Measurements from ENCODE around the gene GRIP2.

Gene GRIP2

GRCh38 chr3:14448063-14448462, 92.1 kb downstream of the GRIP2 start:
- no peak for TF ChIP-seq CTCF (conservative IDR thresholded peaks at IDR 0.05; ENCODE audit: control insufficient read depth, insufficient read depth, low read depth, low read length)
- DNase-seq (ENCODE audit: low read depth), result no peak
- no peak overlapping the region for H3K4me3 ChIP-seq (ENCODE audit: control insufficient read depth, low read depth, low read length)

GRCh38 chr3:14446988-14447570, 93.1 kb downstream of the GRIP2 start:
- DNase-seq (ENCODE audit: low read depth), result no peak
- no peak overlapping the region for H3K4me3 ChIP-seq (ENCODE audit: control insufficient read depth, low read depth, low read length)
- no peak for TF ChIP-seq CTCF (conservative IDR thresholded peaks at IDR 0.05; ENCODE audit: control insufficient read depth, insufficient read depth, low read depth, low read length)

- TF ChIP-seq CTCF (conservative IDR thresholded peaks at IDR 0.05; ENCODE audit: control insufficient read depth, insufficient read depth, low read depth, low read length), result no peak
- DNase-seq (ENCODE audit: low read depth), result no peak
- no peak overlapping the region for H3K4me3 ChIP-seq (ENCODE audit: control insufficient read depth, low read depth, low read length)
Measured at GRCh38 chr3:14445773-14446172, 94.4 kb downstream of the GRIP2 start.

- H3K4me3 ChIP-seq (ENCODE audit: control insufficient read depth, low read depth, low read length), result no peak overlapping the region
- DNase-seq (ENCODE audit: low read depth), result no peak
- no peak for TF ChIP-seq CTCF (conservative IDR thresholded peaks at IDR 0.05; ENCODE audit: control insufficient read depth, insufficient read depth, low read depth, low read length)
Measured at GRCh38 chr3:14444380-14444779, 95.8 kb downstream of the GRIP2 start.

- DNase-seq (ENCODE audit: low read depth), result no peak
- TF ChIP-seq CTCF (conservative IDR thresholded peaks at IDR 0.05; ENCODE audit: control insufficient read depth, insufficient read depth, low read depth, low read length), result no peak
- H3K4me3 ChIP-seq (ENCODE audit: control insufficient read depth, low read depth, low read length), result no peak overlapping the region
Measured at GRCh38 chr3:14441920-14442300, 98.2 kb downstream of the GRIP2 start.

- no peak for TF ChIP-seq CTCF (conservative IDR thresholded peaks at IDR 0.05; ENCODE audit: control insufficient read depth, insufficient read depth, low read depth, low read length)
- no peak overlapping the region for H3K4me3 ChIP-seq (ENCODE audit: control insufficient read depth, low read depth, low read length)
- DNase-seq (ENCODE audit: low read depth), result no peak
Measured at GRCh38 chr3:14441240-14441919, 98.8 kb downstream of the GRIP2 start.
